NCI-H526 treated with DMSO at 0.1 percent for 48 hours (cell line): ENCODE measurements around the gene CA11.
A peak's percentile ranks its signal among the peaks of the same experiment; 100 is the strongest.
"Not testable (repeated sequence)": the region's sequence is repeated elsewhere in the genome, so short reads cannot be mapped to it uniquely, and the experiment has no call there.

Experiments used
- DNase-seq: peaks from one replicate; lab custom pipeline; 2025; lab: John Stamatoyannopoulos, UW

The CA11 gene

DNA sequence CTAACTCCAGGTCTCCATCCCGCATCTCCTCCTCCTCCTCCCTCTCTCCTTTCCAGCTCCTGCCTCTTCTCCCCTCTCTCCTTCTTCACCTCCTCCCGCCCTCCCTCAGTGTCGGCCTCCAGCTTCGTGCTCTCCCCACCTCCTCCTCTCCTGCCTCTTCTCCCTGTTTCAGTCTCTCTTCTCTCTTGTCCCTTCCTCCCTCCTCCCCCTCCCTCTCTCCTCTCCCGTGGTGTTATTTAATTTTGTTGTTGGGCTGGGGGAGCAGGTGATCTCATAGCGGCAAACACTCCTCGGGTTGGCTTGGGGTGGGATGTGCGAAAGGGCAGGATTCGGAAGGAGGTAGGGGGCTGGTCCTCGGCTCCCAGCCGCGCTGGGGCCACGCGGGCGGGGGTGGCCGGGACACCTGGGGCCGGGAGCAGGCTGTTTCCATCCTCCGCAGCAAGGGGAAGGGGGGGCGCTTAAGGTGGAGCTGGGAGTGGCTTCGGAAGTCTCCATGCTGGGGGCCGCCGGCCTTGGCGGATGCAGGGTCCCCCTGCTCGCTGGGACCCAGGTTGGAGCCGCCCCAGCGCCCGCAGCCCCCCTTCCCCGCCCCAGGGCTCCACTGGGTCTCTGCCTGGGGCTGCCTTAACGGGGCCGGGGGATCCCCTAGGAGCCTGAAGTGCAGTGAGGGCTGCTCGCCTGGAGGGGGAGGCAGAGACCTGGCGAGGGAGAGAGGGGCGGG is at the start of gene CA11:
Gene CA11 (minus strand): TSS at position 187 of the 721 bp plus-strand sequence. CDS start 555 bp downstream, outside the sequence.
- DNase-seq: peak; percentile 71

DNA sequence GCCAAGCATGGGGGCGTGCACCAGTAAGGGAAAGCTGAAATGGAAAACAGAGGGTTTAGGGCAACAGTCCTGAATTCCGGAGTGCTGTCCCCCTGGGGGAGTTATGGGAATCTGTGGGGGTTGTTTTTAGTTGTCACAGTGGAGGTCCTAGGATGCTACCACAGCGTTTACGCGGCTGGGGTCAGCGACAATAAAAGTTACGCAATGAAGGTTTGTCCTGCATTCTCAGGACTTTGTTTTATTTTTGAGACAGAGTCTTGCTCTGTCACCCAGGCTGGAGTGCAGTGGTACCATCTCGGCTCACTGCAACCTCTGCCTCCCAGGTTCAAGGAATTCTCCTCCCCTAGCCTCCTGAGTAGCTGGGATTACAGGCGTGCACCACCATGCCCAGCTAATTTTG is 47.6 kb upstream of the CA11 start:
- not testable (repeated sequence) for DNase-seq

DNA sequence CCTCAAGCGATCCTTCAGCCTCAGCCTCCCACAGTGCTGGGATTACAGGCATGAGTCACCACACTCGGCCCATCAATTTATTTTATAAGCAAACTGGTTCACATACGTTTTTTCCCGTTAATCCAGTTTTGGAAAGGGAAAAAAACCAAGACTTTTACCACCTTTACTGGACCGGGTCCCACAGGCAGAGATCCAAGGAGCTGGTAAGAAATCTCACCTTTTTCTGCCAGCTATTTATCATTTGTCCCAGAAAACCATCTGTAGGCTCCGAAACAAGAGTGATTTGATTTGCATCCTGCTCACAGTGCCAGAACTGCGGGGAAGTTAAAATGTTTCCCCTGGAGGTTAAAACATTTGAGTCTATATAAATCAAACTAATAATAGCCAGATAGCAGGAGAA is 43.5 kb upstream of the CA11 start:
- DNase-seq: no peak

DNA sequence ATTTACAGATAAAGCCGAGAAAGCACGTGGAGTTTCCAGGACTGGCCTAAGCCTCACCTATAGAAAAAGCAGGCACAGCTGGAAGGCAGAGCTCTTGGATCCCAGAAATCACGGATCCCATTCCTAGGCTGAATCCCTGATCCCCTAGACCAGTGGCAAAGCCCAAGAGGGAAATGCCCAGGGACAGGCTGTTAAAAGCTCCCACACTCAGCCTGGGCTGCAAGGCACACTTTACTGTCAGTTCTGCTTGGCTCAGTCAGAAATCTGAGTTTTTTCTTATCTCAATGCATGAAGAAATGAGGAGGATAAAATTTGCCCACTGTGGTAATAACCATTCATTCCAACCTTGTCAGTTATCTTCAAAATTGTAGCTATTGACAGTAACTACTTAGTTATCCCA is 41.8 kb upstream of the CA11 start:
- no peak for DNase-seq

DNA sequence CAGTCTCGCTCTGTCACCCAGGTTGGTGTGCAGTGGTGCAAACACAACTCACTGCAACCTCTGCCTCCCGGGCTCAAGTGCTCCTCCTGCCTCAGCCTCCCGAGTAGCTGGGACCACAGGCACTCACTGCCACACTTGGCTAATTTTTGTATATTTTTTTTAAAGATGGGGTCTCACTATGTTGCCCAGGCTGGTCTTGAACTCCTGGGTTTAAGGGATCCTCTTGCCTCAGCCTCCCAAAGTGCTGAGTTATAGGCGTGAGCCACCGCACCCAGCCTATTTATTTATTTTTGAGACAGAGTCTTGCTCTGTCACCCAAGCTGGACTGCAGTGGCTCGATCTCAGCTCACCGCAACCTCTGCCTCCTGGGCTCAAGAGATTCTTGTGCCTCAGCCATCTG is 40.6 kb upstream of the CA11 start:
- not testable (repeated sequence) for DNase-seq

DNA sequence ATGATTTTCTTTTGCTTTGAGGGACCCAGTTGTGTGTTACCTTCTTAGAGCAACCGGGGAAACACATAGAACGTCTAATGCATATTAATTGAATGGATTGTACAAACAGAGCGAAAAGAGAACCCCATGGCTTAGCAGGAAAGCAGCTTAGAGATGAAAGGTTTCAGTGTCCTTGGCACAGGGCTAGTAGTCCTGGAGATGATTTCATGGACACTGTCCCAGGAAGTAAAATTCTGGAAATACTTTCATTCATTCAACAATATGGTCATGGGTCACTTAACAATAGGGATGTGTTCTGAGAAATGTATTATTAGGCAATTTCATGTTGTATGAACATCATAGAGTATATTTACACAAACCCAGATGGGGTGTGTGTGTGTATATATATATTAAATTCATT is 40.1 kb upstream of the CA11 start:
- DNase-seq: no peak

DNA sequence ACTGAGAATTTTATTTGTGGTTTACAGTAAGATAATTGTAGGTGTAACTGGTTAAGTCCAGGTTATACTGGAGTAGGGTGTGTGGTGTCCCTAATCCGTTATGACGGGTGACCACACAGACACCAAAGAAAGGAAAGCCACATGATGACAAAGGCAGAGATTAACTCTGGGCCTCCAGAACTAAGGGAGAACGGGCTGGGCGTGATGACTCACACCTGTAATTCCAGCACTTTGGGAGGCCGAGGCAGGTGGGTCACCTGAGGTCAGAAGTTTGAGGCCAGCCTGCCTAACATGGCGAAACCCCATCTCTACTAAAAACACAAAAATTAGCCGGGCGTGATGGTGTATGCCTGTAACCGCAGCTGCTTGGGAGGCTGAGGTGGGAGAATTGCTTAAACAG is 39.6 kb upstream of the CA11 start:
- no peak for DNase-seq

DNA sequence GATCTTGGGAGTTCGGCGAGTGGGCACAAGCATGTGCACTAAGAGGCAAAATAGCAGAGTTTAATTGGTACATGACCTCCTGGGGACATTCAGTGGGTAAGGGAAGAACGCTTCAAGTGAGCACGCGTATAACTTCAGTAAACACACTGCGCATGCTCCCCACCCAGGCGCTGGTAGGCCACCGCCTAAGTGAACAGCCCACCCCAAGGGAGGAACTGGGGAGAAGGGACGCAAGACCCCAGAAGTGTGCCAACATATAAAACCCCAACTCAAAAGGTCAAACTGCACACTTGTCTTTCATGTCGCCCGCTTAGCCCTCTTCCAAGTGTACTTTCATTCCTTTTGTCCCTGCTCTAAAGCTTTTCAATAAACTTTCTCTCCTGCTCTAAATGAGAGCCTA is 37.4 kb upstream of the CA11 start:
- no peak for DNase-seq

DNA sequence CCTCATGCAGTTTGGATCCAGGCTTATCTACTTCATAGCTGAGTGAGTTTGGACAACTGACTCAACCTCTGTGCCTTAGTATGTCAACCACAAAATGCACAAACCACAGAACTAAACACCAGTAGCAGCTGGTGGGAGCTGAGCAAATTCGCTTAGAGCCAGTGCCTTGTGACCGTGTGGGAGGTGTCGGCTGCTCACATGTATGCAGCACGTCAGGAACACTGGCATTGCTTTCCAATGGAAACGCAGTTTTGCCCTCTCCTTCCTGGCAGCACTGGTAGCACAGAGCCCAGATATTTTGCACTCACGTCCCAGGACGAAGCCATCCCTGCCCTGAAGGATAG is 35.1 kb upstream of the CA11 start:
- no peak for DNase-seq

DNA sequence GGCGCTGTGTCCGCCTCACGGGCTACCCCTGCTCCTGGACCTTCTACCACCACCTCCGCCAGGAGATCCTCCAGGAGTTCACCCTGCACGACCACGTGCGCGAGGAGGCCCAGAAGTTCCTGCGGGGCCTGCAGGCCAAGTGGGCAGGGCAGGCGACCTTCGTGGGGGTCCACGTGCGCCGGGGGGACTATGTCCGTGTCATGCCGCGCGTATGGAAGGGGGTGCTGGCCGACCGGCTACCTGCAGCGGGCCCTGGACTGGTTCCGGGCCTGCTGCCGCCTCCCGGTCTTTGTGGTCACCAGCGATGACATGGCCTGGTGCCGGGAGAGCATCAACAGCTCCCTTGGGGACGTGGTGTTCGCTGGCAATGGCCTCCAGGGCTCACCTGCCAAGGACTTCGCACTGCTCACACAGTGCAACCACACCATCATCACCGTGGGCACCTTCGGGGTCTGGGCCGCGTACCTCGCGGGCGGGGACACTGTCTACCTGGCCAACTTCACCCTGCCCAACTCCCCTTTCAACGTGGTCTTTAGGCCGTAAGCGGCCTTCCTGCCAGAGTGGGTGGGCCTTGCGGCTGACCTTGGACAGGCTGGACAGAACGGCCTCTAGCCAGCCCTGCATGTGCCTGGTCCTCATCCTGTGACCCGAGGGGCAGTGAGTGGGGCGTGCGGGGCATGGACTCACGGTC is 34.6 kb upstream of the CA11 start:
- DNase-seq: no peak

DNA sequence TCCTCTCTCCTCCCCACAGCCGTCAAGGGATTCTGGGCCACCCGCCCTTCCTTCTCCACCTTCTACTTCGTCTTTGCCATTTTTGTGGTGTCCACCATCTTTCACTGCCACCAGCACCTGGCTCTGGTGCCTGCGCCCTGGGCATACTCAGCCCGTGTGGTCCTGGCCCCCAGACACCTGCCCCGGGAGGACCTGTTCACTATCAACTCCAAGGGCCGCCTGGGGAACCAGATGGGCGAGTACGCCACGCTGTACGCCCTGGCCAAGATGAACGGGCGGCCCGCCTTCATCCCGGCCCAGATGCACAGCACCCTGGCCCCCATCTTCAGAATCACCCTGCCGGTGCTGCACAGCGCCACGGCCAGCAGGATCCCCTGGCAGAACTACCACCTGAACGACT is 34.0 kb upstream of the CA11 start:
- not testable (repeated sequence) for DNase-seq

DNA sequence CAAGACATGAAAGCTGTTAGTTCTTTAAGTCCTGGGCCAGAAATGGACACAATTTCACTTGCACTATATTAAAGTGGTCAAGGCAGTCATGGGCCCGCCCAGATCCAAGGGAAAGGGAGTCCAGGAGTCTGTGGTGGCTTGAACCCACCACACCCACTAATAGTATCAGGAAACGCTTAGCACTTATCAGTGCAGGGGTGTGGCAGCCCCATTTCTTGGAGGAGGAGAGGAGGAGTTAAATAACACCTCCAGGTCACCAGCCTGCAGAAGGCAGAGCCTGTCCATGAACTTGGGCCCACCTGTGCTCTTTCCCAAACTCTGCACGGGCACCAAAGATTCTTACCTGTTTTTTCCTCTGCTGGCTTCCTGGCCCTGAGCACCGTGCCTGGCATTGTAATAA is 32.2 kb upstream of the CA11 start:
- DNase-seq: no peak

DNA sequence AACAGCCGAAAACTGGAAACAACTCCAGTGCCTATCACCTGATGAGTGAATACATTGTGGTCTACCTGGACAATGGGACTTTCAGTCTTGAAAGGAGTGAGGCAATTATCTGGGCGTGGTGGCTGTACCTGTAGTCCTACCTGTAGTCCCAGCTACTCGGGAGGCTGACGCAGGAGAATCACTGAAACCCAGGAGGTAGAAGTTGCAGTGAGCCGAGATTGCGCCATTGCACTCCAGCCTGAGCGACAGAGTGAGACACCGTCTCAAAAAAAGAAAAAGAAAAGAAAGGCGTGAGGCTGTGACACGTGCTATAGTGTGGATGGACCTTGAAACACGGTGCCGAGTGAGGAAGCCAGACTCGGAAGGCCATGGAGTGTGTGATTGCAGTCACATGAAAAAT is 30.9 kb upstream of the CA11 start:
- no peak for DNase-seq

DNA sequence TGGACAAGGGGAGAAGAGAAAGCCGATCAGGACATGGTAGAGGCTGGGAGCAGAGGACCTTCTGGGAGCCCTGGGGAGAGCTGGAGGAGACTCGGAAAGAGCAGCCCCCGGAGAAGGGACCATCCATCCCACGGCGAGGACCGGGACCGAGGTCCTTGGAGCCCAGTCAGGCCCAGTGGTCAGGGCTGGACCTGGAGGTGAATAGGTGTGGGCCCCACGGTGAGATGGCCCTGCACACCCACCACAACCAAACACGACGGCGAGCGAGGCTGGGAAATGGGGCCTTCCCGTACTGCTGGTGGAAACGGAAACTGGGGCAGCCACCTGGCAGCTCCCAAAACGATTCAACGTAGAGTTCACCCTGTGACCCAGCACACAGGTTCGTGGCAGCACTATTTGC is 30.5 kb upstream of the CA11 start:
- DNase-seq: no peak

DNA sequence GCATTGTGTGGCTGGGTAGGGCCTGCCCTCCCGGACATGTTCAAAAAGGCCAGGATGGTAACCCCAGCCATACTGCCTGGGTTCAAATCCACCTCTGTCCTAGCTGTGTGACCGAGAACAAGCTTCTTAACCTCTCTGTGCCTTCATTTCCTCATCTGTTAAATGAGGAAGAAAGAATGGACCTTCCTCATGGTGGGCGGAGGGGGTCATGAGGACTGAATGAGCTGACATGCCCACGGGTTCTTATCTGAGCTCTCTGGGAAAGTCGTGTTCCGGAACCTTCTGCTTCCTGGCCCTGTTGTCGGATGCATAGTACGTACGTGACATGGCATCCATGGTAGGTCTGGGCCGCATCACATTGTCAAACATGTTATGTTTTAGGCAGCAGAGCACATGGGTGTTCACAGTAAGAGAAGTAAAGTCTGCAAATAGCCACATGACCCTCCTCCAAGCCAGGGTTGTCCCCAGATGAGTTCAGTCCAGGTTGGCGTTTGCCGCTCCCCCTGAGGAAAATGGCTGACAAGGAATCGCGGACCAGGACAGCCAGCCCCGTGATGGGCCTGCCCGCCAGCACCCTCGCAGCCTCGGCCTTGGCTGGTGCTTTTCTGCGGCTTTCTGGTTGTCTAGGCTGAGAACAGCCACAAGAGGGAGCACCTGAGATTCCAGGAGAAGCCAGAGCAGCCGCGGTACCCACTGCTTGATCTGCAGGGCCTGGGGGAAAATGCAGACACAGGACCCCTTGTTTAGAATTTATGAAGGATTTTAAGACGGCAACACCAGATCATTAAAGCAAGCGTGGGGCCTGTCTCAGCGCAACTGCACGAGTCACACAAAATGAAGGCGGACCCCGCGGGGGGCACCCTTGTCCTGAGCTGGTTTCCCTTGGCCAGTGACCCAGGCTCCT is 29.2 kb upstream of the CA11 start:
- DNase-seq: peak; percentile 63

DNA sequence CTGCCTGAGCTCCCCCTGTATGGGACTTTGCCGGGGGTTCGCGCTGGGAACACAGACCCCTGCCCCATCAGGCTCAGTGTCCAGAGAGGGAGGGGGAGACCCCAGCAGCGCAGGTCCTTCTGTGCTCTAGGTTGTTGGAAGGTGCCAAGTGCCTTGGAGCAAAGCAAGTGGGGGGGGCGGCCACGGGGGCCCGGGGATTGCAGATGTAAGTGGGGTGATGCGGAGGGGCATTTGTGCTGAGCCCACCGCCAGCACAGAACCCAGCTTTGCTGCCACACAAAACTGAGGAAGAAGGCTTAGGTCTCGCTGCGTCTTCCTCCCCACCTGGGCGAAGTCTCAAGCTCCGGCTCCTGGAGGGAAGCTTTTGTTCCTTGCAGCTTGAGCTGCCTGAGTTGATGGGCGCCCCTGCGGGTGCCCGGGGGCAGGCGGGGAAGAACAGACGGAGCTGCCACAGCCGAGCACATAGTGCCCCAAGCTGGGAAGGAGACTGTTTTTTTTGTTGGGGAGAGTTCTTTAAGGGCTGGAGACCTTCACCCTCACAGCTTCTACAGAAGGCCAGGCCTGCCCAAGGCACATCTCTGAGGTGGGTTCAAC is 28.3 kb upstream of the CA11 start:
- no peak for DNase-seq

DNA sequence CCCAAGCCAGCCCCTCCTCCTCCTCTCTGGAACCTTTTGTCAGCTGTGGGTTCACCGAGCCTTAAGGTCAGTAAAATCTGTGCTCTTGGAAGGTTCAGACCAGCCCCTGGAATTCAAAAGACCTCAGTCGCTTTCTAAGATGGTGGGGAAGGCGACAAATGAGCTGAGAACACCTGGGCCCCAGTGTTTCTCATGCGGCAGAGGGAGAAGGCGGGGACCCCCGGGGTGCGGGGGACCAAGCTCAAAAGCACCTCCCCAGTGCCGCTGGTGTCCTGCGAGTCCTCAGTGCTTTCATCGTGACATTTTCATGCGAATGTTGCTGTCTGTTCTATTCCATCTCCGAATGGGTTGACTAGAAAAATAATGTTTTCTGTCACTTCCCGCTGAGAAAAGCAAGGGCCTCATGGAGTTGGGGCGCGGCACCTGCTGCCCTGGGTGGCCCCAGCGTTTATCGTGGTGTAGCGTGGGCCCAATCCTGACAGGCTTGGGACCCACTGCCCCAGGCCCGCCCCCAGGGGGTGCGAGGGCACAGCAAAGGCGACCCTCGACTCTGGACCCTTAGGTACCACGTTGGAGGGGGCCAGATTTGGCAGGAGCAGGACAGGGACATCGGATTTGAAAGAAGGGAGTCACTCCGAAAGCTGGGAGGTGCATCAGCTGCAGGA is 27.6 kb upstream of the CA11 start:
- no peak for DNase-seq

DNA sequence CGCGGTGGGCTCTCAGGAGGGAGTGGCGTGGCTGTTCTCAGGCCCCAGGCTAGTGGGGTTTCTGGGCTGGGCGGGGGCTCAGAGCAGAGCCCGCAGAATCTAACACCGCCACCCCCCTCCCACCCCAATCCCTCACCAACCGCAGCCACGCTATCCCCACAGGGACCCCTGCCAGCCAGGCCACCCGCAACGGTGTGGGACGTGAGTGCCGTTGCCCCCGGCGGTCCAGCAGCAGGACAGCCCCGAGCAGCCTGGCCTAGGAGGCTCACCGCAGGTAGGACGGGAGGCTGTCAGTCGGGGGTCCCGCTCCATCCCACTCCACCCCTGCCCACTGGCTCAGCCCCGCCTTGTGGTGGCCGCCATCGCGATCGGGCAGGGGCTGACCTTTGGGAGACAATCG is 27.0 kb upstream of the CA11 start, which contains the start of gene NTN5:
Gene NTN5 (minus strand): TSS at position 24 of the 400 bp plus-strand sequence. CDS start 2,031 bp downstream, outside the sequence.
- DNase-seq: no peak

DNA sequence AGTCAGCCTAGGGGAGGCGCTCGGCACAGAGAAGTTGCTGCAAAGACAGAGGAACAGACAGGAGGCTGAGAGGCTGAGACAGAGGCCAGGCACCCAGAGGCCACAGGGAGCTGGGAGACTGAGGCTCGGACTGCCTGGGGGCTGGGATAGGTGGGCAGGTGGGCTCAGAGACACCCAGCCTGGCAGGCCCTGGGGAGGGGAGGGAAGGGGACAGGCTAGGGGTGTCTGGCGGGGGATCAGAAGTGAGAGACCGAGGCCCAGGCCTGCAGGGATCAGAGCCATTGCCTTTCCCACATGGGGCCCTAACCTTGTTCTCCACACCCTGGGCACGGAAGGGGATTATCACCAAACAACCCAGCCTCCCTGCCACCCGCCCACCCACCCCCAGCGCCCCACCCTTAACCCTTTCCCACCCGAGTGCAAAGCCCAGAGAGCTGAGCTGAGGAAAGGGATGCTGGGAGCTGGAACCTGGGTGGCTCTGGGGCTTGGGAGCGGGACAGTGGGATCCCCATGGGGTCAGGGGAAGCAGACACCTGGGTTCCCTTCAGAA is 25.5 kb upstream of the CA11 start:
- DNase-seq: no peak

DNA sequence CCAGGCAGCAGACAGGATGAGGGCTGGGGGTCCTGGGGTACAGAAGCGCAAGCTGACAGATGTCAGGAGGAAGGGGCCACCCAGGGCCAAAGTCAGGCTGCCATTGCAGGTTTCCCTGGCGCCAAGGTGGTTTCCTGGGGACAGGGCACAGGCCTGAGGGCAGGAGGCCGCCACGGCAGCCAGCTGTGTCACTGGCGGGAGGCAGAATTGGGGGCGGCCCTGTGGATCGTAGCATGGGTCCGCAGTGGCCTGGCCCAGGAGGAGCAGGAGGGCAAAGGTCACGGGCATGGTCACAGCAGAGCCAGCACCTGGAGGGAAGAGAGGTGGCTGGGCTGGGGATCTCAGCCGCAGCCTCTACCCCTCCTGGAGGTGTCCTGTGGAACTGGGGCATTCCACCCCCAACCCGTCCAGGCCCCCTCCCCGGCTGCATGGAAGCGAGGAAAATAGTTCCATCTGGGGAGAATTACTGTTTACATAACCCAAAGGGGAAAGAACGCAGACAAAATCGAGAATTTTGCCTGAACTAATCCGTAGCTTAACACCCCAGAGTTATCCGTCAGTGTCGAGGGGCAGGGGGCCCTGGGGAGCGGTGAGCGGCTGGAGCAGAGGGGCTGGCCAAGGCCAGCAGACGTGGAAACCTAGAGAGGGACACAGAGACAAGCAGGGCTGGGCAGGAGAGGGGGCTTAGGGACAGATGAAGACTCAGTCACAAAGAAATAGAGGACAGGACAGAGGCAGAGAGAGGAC is 24.9 kb upstream of the CA11 start:
- DNase-seq: no peak
